ENCODE results near the gene PNKD.

PNKD gene

GRCh38 chr2:218273908-218274249, 3.6 kb downstream of the PNKD start:
- DNase-seq: no peak

DNA sequence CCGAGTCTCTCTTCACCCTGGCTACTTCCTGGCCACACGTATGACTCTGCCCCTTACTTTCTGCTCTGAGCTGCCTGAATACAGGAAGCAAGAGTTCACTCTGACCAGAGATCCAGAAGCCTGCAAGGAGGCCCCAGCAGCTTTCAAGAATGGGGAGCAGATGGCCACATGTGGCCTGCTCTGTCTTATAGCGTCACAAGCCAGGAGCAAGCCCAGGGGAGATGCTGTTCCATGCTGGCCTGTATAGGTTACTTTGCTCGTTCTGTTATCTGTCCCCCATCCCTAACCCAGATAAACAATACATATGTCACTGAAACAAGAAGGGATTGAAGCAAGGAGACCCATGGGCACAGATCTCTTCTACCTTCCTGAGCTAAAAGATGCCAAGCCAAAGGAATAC, 4.3 kb downstream of the PNKD start:
- no peak for DNase-seq

DNA sequence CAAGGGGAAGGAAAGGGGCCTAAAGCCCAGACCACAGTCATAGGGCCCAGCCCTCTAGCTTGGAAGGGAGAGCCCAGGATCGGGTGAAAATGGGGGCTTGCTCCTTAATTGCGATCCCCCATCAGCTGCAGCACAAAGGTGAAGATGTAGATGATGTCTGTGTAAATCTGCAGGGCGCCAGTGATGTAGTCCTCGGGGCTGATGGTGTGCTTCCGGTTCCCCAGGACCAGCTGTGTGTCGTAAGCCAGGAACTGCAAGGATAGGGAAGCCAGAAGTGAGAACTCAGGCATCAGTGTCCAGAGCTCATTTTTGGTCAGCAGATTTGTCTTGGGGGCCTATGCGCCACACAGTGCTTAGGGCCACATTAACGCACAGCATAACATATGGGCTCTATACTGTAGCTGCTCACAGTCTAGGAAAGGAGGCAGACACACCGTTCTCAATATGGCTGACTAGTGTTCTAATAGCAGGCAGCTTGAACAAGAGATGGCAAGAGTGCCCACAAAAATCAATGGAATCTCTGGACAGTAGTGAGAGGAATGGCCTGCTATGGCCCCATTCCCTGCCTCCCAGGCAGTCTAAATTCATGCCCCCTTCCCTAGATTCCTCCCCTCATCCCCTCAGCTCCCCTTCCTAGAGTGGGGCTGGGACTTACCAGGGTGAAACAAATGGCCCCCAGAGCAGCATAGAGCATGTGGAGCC, 5.2 kb downstream of the PNKD start:
- no peak for DNase-seq

DNA sequence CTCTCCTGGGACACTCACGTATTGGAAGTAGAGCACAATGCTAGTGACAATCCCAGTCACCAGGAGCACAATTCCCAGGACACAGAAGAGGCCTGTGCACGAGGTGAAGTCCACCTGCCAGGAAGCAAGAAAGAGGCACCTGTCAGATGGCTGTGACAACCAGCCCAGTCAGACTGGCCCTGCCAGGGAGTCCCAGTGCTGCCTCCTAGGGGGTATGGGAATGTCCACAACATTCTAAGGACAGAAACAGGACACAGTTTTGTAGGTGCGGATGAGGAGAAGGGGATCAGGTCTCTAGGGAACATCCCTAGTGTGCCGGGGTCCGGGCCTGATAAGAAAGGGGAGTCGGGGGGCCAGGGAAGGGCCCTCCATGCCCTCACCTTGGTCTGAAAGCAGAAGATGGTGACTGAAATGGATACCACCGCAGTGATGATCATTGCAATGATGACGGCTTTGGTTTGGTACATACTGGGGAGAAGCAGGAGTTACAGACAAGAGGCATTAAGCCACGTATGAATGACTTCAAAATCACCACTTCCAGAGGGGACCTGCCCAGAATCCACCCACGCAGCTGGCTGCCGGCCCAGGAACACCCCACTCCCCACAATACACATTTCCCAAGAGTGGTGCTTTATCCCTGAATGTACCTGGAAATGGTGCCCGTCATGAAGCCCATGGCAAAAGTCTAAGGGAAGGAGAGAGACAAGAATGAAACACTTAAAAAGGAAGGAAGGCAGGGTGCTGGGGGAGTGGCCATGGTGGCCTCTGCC, 6.9 kb downstream of the PNKD start:
- no peak for DNase-seq

DNA sequence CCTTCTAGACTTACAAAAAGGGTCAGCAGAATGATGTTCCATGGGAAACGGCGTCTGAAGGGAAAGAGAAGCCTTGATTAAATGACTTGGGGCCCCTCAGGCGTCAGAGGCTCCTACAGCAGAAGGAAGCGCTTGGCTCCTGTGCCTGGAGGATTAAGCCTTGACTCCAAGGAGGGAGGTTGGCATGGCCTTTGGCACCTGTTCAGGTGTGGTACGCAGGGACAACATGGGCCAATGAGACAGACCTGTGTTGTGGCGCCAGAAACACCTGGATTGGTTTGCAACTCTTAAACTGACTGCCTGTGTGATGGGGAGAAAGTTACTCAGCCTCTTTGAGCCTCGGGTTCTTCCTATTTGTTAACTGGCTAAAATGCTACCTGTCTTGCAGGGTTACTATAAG, 7.6 kb downstream of the PNKD start:
- no peak for DNase-seq

GRCh38 chr2:218278531-218279360, 8.4 kb downstream of the PNKD start:
- no peak for DNase-seq

- DNase-seq: no peak
These were observed 10.0 kb downstream of the PNKD start for GRCh38 chr2:218280260-218280870.

- no peak for DNase-seq
These were observed 11.1 kb downstream of the PNKD start for GRCh38 chr2:218281449-218281848.

GRCh38 chr2:218282173-218282991, 12.1 kb downstream of the PNKD start:
- no peak for DNase-seq

- peak; percentile 28 for DNase-seq
These were observed 13.9 kb downstream of the PNKD start for GRCh38 chr2:218284106-218284811.

GRCh38 chr2:218285604-218286003, 15.3 kb downstream of the PNKD start:
- DNase-seq: no peak

DNA sequence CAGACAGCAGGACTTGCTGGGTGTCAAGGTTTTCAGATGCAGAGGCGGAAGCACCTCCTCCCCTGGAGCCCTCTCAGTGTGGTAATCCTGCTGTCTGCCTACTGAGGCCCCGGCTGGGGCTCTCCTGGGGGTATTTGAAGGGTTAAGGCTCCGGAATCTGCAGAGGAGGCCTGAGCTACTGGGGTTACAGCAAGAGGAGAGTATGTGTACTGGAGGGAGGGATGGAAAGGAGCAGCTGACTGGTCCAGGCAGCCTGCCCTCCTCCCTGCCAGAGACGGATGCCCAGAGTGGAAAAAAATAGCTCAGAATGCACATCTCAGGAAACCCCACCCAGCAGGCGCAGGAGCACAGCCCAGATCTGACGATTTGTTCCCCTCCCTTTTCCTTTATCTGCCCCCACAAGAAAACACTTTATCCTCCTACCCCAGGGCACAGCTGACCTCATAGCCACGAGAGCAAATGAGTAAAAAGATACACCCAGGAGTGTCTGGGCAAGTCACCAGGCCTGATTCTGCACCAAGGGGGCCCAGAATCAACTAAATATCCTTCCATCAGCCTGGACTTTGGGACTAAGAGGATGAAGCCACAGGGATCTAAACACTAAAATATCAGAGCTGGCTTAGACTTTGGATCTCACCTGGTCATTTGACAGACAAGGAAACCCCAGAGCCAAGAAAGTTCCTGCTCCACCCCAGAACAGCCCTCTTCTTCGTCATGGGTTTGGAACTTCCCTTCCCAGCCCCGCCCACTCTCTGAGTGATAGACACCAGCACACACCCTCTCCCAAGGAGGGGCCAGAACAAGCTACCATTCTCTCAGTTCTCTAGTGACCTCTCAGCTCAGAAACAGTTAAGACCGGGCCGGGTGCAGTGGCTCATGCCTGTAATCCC, 16.5 kb downstream of the PNKD start:
- peak; percentile 91 for DNase-seq

- DNase-seq: no peak
These were observed 19.5 kb downstream of the PNKD start for GRCh38 chr2:218289639-218290315.

GRCh38 chr2:218290316-218291261, 20.3 kb downstream of the PNKD start:
- DNase-seq: peak; percentile 27

- DNase-seq: peak; percentile 41
These were observed 21.2 kb downstream of the PNKD start for GRCh38 chr2:218291318-218292047.

GRCh38 chr2:218292048-218293014, 22.0 kb downstream of the PNKD start, which contains the start of gene TMBIM1:
Gene TMBIM1, minus strand, starts transcription at chr2:218292503. Its CDS starts 10,362 bp downstream, at chr2:218282141.
- peak; percentile 51 for DNase-seq
